ENCODE measurements around the gene SLC66A3.

GRCh38 chr2:11144077-11144737, 11.1 kb upstream of the SLC66A3 start:
- TF ChIP-seq CTCF (IDR thresholded peaks at IDR 0.05) (no peak), POLR2AphosphoS5 (IDR thresholded peaks at IDR 0.05) (no peak), POLR2A (IDR thresholded peaks at IDR 0.05) (no peak), EP300 (IDR thresholded peaks at IDR 0.05) (no peak)
